Breast epithelium (tissue), 4 donors: ENCODE measurements around the gene CCNDBP1. TPM values are rescaled to one million over a fixed set of nuclear protein-coding genes. Genes with fewer than 3 reads are reported as not detected.
"Not testable (repeated sequence)": the region's sequence is repeated elsewhere in the genome, so short reads cannot be mapped to it uniquely, and the experiment has no call there.

ENCODE experiments used
- DNase-seq, 2 donors: peaks; one replicate each; pipeline ENCODE4 v3.0.0-alpha.2; 2019; ENCODE audit warnings: low spot score in 2 of 2
- H3K27ac ChIP-seq, 2 donors: fragments of 200-600 bp; sonication (generic) in 1 of 2; one replicate each; pipeline ENCODE4 v1.5.1; 2016 to 2019; ENCODE audit warnings: mild to moderate bottlenecking in 1 of 2
- H3K27me3 ChIP-seq, 2 donors: fragments of 200-600 bp; sonication (generic) in 1 of 2; one replicate each; pipeline versions ENCODE4 v1.5.1 to v1.6.0; 2017 to 2019; ENCODE audit warnings: control low read depth in 1 of 2, mild to moderate bottlenecking in 1 of 2
- H3K36me3 ChIP-seq: fragments of 200-600 bp; one replicate; pipeline ENCODE4 v1.5.1; 2019
- H3K4me1 ChIP-seq, 2 donors: fragments of 200-600 bp; sonication (generic); one replicate each; pipeline ENCODE4 v1.5.1; 2016 to 2019; ENCODE audit warnings: control low read depth in 1 of 2
- H3K4me3 ChIP-seq, 3 donors: fragments of 200-600 bp; sonication (generic); 1 replicate in 2 of 3; 2 replicates in 1 of 3; pipeline ENCODE4 v1.5.1; 2016 to 2019; ENCODE audit warnings: mild to moderate bottlenecking in 3 of 3, moderate library complexity in 2 of 3
- H3K9me3 ChIP-seq, 2 donors: fragments of 200-600 bp; sonication (generic) in 1 of 2; one replicate each; pipeline ENCODE4 v1.5.1; 2016 to 2019; ENCODE audit warnings: control low read depth in 1 of 2
- CTCF ChIP-seq, 3 donors: fragments of 450-650 bp; IDR thresholded peaks; one replicate each; pipeline ENCODE4 v1.5.1; 2016 to 2017; ENCODE audit warnings: antibody characterized with exemption in 3 of 3, mild to moderate bottlenecking in 3 of 3, moderate library complexity in 3 of 3
- POLR2A ChIP-seq: fragments of 450-650 bp; IDR thresholded peaks from one replicate; pipeline ENCODE4 v1.6.1; 2016; ENCODE audit warnings: antibody characterized with exemption, mild to moderate bottlenecking, moderate library complexity
- POLR2AphosphoS5 ChIP-seq, 3 donors: sonication (generic); formaldehyde crosslinking; IDR thresholded peaks; one replicate each; pipeline ENCODE4 v1.6.1; 2017; ENCODE audit warnings: antibody characterized with exemption in 3 of 3
- intact Hi-C: fragments of 100-400 bp; cut with DNase I; formaldehyde crosslinking; loops from one replicate; pipeline ENCODE4 v1.15.1; 2023; ENCODE audit warnings: low total_unique reads
- total RNA-seq, 3 donors: library from RNA; depleted of rRNA; stranded (reverse); fragments of >200 nt; gene quantifications; one replicate each; pipeline ENCODE4 v1.1.0, GENCODE V29; 2016

CCNDBP1 gene
- total RNA-seq, 3 donors from 2014 or later, result 90.1 to 179 (median 106) TPM

- TF ChIP-seq CTCF (IDR thresholded peaks at IDR 0.05), result peak in 2 of 3 donors; percentile 9 to 39
- no peak for TF ChIP-seq POLR2A
- TF ChIP-seq POLR2AphosphoS5 (IDR thresholded peaks at IDR 0.05), result peak in 2 of 3 donors; percentile 12 to 49
- H3K9me3 ChIP-seq, result no peaks in the 10 kb centered on the region
- H3K36me3 ChIP-seq, result no peaks in the 10 kb centered on the region
- intact Hi-C loops, result no loop called here
- peak overlapping the region; percentile 85 to 87 for H3K27ac ChIP-seq
- H3K27me3 ChIP-seq, result no peaks in the 10 kb centered on the region
- DNase-seq, result peak in 1 of 2 donors; percentile 87
- no peak overlapping the region for H3K4me3 ChIP-seq
- H3K4me1 ChIP-seq, result peaks cover 0 to 11% of the 10 kb centered on the region in 2 donors
Observed at GRCh38 chr15:43168192-43169107, 16.8 kb upstream of the CCNDBP1 start.

- Histone ChIP-seq H3K27ac (peak overlapping the region in 1 of 2 donors; percentile 85), H3K27me3 (no peaks in the 10 kb centered on the region)
- TF ChIP-seq POLR2A (no peak), POLR2AphosphoS5 (IDR thresholded peaks at IDR 0.05) (no peak)
Observed at GRCh38 chr15:43169888-43170287, 15.3 kb upstream of the CCNDBP1 start.

GRCh38 chr15:43175656-43176309, 9.4 kb upstream of the CCNDBP1 start:
- DNase-seq, intact Hi-C loops: not testable (repeated sequence)

More at GRCh38 chr15:43169888-43170287, 15.3 kb upstream of the CCNDBP1 start:
- no peak for DNase-seq
- no peaks in the 10 kb centered on the region for H3K36me3 ChIP-seq
- H3K9me3 ChIP-seq, result no peaks in the 10 kb centered on the region
- H3K4me1 ChIP-seq, result peaks cover 0 to 11% of the 10 kb centered on the region in 2 donors
- intact Hi-C loops, result no loop called here
- no peak overlapping the region for H3K4me3 ChIP-seq

GRCh38 chr15:43177147-43177546, 8.1 kb upstream of the CCNDBP1 start:
- H3K27me3 ChIP-seq, H3K9me3 ChIP-seq, intact Hi-C loops, H3K27ac ChIP-seq, DNase-seq, H3K36me3 ChIP-seq, H3K4me3 ChIP-seq, H3K4me1 ChIP-seq: not testable (repeated sequence)

More at GRCh38 chr15:43175656-43176309, 9.4 kb upstream of the CCNDBP1 start:
- H3K4me1 ChIP-seq, H3K27me3 ChIP-seq, H3K9me3 ChIP-seq, H3K36me3 ChIP-seq, H3K27ac ChIP-seq, H3K4me3 ChIP-seq: not testable (repeated sequence)

GRCh38 chr15:43183270-43183669, 1.9 kb upstream of the CCNDBP1 start:
- Histone ChIP-seq H3K4me3 (no peak overlapping the region), H3K4me1 (peaks cover 2 to 13% of the 10 kb centered on the region in 2 donors), H3K9me3 (no peaks in the 10 kb centered on the region), H3K36me3 (no peaks in the 10 kb centered on the region), H3K27me3 (no peaks in the 10 kb centered on the region), H3K27ac (no peak overlapping the region)
- intact Hi-C loops, result no loop called here
- DNase-seq, result no peak
- TF ChIP-seq POLR2A (no peak), POLR2AphosphoS5 (IDR thresholded peaks at IDR 0.05) (no peak), CTCF (IDR thresholded peaks at IDR 0.05) (no peak)

GRCh38 chr15:43184407-43185124, 637 bp upstream of the CCNDBP1 start:
- no peaks in the 10 kb centered on the region for H3K27me3 ChIP-seq
- H3K4me1 ChIP-seq, result peaks cover 2 to 14% of the 10 kb centered on the region in 2 donors
- no peaks in the 10 kb centered on the region for H3K36me3 ChIP-seq
- peak overlapping the region; percentile 94 to 97 for H3K27ac ChIP-seq
- TF ChIP-seq POLR2AphosphoS5 (IDR thresholded peaks at IDR 0.05), result no peak
- TF ChIP-seq POLR2A, result no peak
- no peak for TF ChIP-seq CTCF (IDR thresholded peaks at IDR 0.05)
- intact Hi-C loops, result no loop called here
- DNase-seq, result no peak
- no peaks in the 10 kb centered on the region for H3K9me3 ChIP-seq
- peak overlapping the region; percentile 66 to 95 (median 89) for H3K4me3 ChIP-seq
